ENCODE measurements around the gene OR2V2. TPM values are rescaled to one million over a fixed set of nuclear protein-coding genes. Genes with fewer than 3 reads are reported as not detected.

Gene OR2V2
- total RNA-seq, 6 donors from 2014 or later = 1.6 TPM; not detected in 5

DNA sequence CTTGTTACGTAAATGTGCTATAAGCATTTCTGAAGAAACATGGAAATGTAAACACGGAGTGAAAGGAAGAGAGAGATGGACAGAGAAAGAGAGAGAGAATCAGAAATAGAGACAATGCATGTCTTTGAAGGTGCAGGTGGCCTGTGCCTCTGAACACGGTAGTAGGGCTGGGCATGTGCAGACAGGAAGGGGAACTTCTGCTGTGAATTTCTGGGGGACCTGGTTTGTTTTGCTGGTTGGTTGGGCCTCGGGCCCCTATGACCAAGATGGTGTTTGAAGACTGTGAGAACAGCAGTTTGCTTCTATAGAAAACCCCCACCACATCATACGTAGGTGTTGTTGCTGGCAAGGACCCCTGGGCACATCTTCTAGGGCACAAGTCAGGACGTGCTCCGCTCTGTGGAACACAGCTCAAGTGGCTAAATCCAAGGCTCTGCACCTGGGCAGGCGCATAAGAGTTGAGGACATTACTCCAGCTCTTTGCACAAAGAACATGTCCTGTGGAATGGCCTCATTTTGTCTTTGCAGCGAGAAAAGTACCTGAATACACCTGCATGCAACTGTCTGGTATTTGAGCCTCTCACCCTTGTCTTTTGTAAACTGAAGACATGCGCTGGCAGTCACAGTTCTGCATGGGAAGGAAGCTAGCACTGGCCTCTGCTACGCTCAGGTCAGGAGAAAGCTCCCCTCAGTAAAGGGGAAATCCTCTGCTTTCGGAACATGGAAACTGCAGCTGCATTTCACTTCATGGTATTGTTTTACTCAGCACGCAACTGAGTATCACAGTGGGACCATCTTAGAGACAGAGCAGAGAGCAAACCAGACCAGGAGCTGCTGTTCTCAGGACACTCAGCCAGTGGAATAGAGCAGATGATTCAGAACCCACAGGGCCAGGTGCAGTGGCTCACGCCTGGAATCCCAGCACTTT is 2.7 kb downstream of the OR2V2 start:
- no peaks in the 10 kb centered on the region for H3K4me1 ChIP-seq
- ATAC-seq (ENCODE audit: low FRiP score in 2 of 2) = no peak
- no peaks in the 10 kb centered on the region for H3K27me3 ChIP-seq
- no peak for DNase-seq
- TF ChIP-seq EP300 (IDR thresholded peaks at IDR 0.05) (no peak), POLR2A (IDR thresholded peaks at IDR 0.05) (no peak), POLR2AphosphoS5 (IDR thresholded peaks at IDR 0.05) (no peak)
- TF ChIP-seq, protein P1, sequence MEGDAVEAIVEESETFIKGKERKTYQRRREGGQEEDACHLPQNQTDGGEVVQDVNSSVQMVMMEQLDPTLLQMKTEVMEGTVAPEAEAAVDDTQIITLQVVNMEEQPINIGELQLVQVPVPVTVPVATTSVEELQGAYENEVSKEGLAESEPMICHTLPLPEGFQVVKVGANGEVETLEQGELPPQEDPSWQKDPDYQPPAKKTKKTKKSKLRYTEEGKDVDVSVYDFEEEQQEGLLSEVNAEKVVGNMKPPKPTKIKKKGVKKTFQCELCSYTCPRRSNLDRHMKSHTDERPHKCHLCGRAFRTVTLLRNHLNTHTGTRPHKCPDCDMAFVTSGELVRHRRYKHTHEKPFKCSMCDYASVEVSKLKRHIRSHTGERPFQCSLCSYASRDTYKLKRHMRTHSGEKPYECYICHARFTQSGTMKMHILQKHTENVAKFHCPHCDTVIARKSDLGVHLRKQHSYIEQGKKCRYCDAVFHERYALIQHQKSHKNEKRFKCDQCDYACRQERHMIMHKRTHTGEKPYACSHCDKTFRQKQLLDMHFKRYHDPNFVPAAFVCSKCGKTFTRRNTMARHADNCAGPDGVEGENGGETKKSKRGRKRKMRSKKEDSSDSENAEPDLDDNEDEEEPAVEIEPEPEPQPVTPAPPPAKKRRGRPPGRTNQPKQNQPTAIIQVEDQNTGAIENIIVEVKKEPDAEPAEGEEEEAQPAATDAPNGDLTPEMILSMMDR (IDR thresholded peaks at IDR 0.05) = no peak
- no peaks in the 10 kb centered on the region for H3K9me3 ChIP-seq
- no peak overlapping the region for H3K4me3 ChIP-seq
- WGBS, 2 donors = 81 to 82% methylated on average over 14 of the region's 14 CpGs
- H3K27ac ChIP-seq = no peak overlapping the region
- no peaks in the 10 kb centered on the region for H3K36me3 ChIP-seq

- DNase-seq (no peak), ATAC-seq (ENCODE audit: low FRiP score in 2 of 2) (peak in 1 of 2 donors; percentile 28)
- no peaks in the 10 kb centered on the region for H3K36me3 ChIP-seq
- no peak for TF ChIP-seq EP300 (IDR thresholded peaks at IDR 0.05)
- TF ChIP-seq, protein P1 (IDR thresholded peaks at IDR 0.05) = peak in 1 of 6 experiments; percentile 14
- H3K9me3 ChIP-seq = no peaks in the 10 kb centered on the region
- no peak overlapping the region for H3K4me3 ChIP-seq
- H3K27ac ChIP-seq = no peak overlapping the region
- WGBS, 2 donors = 32 to 45% methylated on average over 4 to 9 of the region's 9 CpGs
- no peaks in the 10 kb centered on the region for H3K4me1 ChIP-seq
- no peaks in the 10 kb centered on the region for H3K27me3 ChIP-seq
Measured at GRCh38 chr5:181151146-181151545, 3.8 kb downstream of the OR2V2 start.

GRCh38 chr5:181152406-181152805 is 5.0 kb downstream of the OR2V2 start:
- TF ChIP-seq, protein P1 (IDR thresholded peaks at IDR 0.05) = no peak
- TF ChIP-seq POLR2A (IDR thresholded peaks at IDR 0.05) (no peak), EP300 (IDR thresholded peaks at IDR 0.05) (no peak), POLR2AphosphoS5 (IDR thresholded peaks at IDR 0.05) (no peak)

GRCh38 chr5:181153814-181154213 is 6.4 kb downstream of the OR2V2 start:
- WGBS, 2 donors = 46 to 58% methylated on average over 5 of the region's 5 CpGs
- no peaks in the 10 kb centered on the region for H3K27me3 ChIP-seq
- DNase-seq (no peak), ATAC-seq (ENCODE audit: low FRiP score in 2 of 2) (no peak)
- H3K36me3 ChIP-seq = no peaks in the 10 kb centered on the region
- H3K9me3 ChIP-seq = no peaks in the 10 kb centered on the region
- TF ChIP-seq, protein P1 (IDR thresholded peaks at IDR 0.05) = no peak
- TF ChIP-seq POLR2AphosphoS5 (IDR thresholded peaks at IDR 0.05) (no peak), POLR2A (IDR thresholded peaks at IDR 0.05) (no peak), EP300 (IDR thresholded peaks at IDR 0.05) (no peak)
- no peak overlapping the region for H3K4me3 ChIP-seq
- no peak overlapping the region for H3K27ac ChIP-seq
- H3K4me1 ChIP-seq = no peaks in the 10 kb centered on the region

More at GRCh38 chr5:181152406-181152805, 5.0 kb downstream of the OR2V2 start:
- ATAC-seq (ENCODE audit: low FRiP score in 2 of 2) (no peak), DNase-seq (no peak)
- H3K27ac ChIP-seq = no peak overlapping the region
- H3K9me3 ChIP-seq = no peaks in the 10 kb centered on the region
- H3K4me3 ChIP-seq = no peak overlapping the region
- no peaks in the 10 kb centered on the region for H3K4me1 ChIP-seq
- H3K27me3 ChIP-seq = no peaks in the 10 kb centered on the region
- H3K36me3 ChIP-seq = no peaks in the 10 kb centered on the region
- 62 to 72% methylated on average over 9 of the region's 9 CpGs for WGBS, 2 donors
